HFF-Myc (cell line): ENCODE data around the gene TM4SF20.

Source experiments
- DNase-seq: peaks from one replicate; pipeline ENCODE4 v3.0.0-alpha.2; 2011; ENCODE audit warnings: low read depth; ENCODE audit errors: extremely low read depth
- H3K4me3 ChIP-seq: replicated peaks from 2 replicates; pipeline ENCODE4 v1.5.1; 2011; ENCODE audit warnings: low read depth, mild to moderate bottlenecking, control low read depth, low read length
- TF ChIP-seq, protein P1 (sequence below): IDR thresholded peaks from 2 replicates; pipeline ENCODE4 v1.5.1; 2012; ENCODE audit warnings: mild to moderate bottlenecking, low read depth, low read length, control low read depth; ENCODE audit errors: missing control alignments

The TM4SF20 gene

DNA sequence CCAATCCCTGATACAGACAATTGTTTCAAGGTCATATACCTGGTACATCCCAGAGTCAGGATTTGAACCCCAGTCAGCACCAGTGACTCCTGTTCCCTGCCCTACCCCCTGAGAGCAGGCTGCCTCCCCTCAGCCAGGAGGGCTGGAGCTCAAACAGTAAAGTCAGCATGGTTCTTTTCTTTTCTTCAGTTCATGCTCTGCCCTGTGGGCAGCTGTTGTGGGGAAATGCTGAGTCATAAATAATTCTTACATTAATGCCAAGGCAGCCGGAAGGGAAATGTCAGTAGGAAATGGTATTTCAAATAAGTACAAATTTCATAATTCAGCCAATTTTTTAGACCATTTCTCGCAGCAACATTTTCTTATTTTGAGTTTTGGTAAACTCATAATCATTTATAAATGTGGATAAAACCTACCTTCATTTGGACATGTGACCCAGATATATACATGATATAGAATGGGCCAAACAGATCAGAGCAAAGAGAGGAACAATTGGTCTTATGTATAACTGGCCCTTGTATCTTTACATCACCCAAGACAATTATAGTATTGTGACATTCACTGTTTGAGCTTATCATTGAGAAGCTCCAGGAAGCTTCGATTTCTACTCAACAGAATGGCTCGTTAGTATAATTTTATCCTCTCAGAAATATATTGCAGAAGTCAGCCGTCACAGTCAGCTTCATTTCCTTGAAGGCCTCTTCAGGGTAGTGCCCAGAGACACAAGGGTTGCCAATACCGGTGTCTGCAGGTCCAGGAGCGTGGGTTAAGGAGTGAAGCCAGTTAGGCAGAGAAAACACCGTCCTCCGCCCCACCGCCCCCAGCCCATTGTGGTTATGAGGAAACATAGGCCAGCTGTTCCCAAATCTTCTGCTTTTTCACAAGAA is 36.7 kb upstream of the TM4SF20 start:
- peak; percentile 32 for DNase-seq
- TF ChIP-seq, protein P1, sequence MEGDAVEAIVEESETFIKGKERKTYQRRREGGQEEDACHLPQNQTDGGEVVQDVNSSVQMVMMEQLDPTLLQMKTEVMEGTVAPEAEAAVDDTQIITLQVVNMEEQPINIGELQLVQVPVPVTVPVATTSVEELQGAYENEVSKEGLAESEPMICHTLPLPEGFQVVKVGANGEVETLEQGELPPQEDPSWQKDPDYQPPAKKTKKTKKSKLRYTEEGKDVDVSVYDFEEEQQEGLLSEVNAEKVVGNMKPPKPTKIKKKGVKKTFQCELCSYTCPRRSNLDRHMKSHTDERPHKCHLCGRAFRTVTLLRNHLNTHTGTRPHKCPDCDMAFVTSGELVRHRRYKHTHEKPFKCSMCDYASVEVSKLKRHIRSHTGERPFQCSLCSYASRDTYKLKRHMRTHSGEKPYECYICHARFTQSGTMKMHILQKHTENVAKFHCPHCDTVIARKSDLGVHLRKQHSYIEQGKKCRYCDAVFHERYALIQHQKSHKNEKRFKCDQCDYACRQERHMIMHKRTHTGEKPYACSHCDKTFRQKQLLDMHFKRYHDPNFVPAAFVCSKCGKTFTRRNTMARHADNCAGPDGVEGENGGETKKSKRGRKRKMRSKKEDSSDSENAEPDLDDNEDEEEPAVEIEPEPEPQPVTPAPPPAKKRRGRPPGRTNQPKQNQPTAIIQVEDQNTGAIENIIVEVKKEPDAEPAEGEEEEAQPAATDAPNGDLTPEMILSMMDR, result no peak
- no peak overlapping the region for H3K4me3 ChIP-seq

DNA sequence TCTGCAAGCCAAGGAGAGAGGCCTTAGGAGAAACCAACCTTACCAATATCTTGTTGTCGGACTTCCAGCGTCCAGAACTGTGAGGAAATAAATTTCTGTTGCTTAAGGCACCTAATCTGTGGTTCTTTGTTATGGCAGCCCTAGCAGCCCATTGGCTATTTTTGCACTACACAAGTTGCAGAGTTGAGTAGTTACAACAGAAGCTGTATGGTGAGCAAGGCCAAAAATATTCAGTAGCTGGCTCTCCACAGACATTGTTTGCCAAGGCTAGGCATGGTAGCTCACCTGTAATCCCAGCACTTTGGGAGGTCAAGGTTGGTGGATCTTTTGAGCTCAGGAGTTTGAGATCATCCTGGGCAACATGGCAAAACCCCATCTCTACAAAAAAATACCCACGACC is 35.7 kb upstream of the TM4SF20 start:
- TF ChIP-seq, protein P1, result no peak
- DNase-seq, result no peak
- no peak overlapping the region for H3K4me3 ChIP-seq

DNA sequence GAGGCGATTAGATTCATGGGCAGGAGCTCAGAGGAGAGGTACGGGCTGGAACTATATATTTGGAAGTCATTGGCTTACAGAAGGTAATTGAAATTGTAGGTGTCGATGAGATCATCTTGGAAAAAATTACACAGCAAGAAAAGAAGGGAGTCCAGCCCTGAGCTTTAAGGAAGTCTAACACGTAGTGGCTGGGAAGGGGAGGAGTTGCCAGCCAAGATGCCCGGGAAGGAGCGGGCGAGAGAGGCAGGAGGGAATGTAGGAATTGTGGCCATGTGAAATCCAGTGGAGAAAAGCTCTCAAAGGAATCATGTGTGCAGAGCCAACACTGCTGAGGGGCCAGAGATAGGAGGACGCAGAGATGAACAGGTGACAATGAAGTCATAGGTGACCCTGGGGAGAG is 34.3 kb upstream of the TM4SF20 start:
- no peak overlapping the region for H3K4me3 ChIP-seq
- no peak for DNase-seq
- TF ChIP-seq, protein P1, result no peak

DNA sequence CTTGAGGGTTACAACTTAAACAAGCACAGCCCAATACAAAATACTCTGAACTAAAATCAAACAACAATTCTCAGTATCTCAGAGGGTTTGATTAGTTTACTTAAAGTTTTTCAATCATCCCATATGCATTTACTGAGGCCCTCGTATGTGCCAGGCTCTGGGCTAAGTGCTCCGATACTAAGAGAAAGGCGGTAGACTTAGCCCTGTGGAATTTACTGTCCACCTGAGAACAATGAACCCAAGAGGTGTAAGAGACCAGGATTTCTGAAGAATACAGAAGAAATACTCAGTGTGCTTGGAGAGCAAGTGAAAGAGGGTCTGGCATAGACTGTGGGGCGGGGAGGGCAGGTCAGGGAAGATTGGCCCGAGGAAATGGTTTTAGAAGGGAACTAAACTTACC is 33.8 kb upstream of the TM4SF20 start:
- TF ChIP-seq, protein P1, result no peak

DNA sequence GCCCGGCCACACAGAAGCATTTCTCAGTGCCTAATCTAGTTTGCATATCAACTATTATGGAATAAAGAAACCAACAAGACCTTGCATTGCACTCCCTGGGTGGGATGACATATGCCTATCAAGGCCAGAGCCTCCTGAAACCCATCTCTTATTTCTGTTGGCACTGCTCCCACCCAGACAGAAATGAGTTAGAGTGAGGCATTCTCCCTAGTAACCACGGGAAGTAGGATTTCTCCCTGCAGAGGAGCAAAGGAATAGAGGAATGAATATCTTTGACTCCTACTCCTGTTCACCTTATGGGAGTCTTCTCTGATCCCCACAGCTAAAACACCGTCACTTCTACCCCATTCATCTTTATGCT is 32.9 kb upstream of the TM4SF20 start:
- TF ChIP-seq, protein P1, result no peak
- no peak for DNase-seq
- no peak overlapping the region for H3K4me3 ChIP-seq

More for the DNA sequence above, 33.8 kb upstream of the TM4SF20 start:
- no peak overlapping the region for H3K4me3 ChIP-seq
- no peak for DNase-seq

DNA sequence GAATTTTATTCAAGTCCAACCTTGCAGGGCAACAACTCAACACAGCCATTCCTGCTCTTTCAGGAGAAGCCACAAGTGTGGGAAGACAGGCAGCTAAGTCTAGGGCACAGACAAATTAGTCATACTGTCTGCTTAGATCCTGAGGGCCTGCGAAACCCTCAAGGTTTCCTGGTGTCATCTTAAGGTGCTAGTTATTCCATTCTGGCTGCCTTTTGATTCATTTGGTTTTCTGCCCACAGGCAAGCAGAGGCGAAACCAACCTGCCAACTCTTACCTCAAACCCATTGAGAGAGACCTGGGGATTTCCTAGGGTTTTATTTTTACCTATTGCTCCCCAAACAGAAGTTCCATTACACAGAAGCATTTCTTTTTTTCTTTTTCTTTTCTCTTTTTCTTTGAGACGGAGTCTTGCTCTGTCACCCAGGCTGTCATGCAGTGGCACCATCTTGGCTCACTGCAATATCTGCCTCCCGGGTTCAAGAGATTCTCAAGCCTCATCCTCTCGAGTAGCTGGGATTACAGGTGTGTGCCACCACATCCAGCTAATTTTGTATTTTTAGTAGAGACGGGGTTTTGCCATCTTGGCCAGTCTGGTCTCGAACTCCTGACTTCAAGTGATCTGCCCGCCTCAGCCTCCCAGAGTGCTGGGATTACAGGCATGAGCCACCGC is 32.3 kb upstream of the TM4SF20 start:
- no peak overlapping the region for H3K4me3 ChIP-seq
- DNase-seq, result no peak
- TF ChIP-seq, protein P1, result no peak
